ENCODE data around the gene DDAH1. TPM values are rescaled to one million over a fixed set of nuclear protein-coding genes. Genes with fewer than 3 reads are reported as not detected.

DDAH1 gene
- total RNA-seq, 1 experiment from 2014 or later, result 87.9 TPM

DNA sequence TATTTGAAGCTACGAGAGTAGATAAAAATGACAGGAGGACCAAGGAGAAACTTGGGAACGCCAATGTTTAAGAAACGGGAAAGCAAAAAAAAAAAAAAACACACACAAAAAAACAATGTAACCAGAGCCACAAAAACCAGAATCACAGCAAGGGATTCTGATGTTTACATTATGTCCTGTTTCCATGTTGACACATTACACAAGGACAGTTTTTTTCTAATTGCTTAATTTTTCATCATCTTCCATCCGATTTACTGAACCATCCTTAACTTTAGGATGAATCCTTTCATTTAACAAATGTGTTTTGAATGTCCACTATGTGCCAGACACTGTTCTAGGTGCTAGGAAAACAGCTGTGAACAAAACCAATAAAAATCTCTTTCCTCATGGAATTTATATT is 187.2 kb downstream of the DDAH1 start:
- Mint-ChIP-seq H3K36me3 (ENCODE audit: insufficient read depth, unreplicated experiment) (no peaks in the 10 kb centered on the region), H3K27me3 (ENCODE audit: insufficient read depth, unreplicated experiment) (no peaks in the 10 kb centered on the region), H3K4me1 (ENCODE audit: low read depth, unreplicated experiment) (peaks cover 20% of the 10 kb centered on the region), H3K9me3 (ENCODE audit: unreplicated experiment) (no peaks in the 10 kb centered on the region), H3K27ac (ENCODE audit: unreplicated experiment) (no peak overlapping the region), H3K4me3 (ENCODE audit: unreplicated experiment) (no peak overlapping the region)
- no peak overlapping the region for H3K4me3 ChIP-seq (ENCODE audit: low read depth, low read length)
- H3K4me1 ChIP-seq, result peaks cover 4% of the 10 kb centered on the region; the same call in 1 of the 2 replicates
- H3K27me3 ChIP-seq (replicated peaks; ENCODE audit: control insufficient read depth, insufficient read depth, low read length), result no peaks in the 10 kb centered on the region
- DNase-seq, result no peak
- intact Hi-C loops (cut with micrococcal nuclease; ENCODE audit: unreplicated experiment), result loop anchor here (2.0 kb wide), 1 partner anchor 21 kb away; no protein-coding TSS in a partner anchor
- no peaks in the 10 kb centered on the region for H3K9me3 ChIP-seq
- ChIA-PET CTCF (no interaction called here), POLR2A (no interaction called here)
- TF ChIP-seq, protein P1, sequence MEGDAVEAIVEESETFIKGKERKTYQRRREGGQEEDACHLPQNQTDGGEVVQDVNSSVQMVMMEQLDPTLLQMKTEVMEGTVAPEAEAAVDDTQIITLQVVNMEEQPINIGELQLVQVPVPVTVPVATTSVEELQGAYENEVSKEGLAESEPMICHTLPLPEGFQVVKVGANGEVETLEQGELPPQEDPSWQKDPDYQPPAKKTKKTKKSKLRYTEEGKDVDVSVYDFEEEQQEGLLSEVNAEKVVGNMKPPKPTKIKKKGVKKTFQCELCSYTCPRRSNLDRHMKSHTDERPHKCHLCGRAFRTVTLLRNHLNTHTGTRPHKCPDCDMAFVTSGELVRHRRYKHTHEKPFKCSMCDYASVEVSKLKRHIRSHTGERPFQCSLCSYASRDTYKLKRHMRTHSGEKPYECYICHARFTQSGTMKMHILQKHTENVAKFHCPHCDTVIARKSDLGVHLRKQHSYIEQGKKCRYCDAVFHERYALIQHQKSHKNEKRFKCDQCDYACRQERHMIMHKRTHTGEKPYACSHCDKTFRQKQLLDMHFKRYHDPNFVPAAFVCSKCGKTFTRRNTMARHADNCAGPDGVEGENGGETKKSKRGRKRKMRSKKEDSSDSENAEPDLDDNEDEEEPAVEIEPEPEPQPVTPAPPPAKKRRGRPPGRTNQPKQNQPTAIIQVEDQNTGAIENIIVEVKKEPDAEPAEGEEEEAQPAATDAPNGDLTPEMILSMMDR (IDR thresholded peaks at IDR 0.05; ENCODE audit: insufficient read depth in 1 of 2, low read depth in 1 of 2, low read length in 1 of 2, severe bottlenecking in 1 of 2, unreplicated experiment in 1 of 2), result no peak
- no TSS peak for BruUV-seq (replicated peaks)
- H3K36me3 ChIP-seq (ENCODE audit: control insufficient read depth, insufficient read depth, low read length), result no peaks in the 10 kb centered on the region

GRCh38 chr1:85276978-85277639 is 187.8 kb downstream of the DDAH1 start:
- TF ChIP-seq, protein P1 (IDR thresholded peaks at IDR 0.05; ENCODE audit: insufficient read depth in 1 of 2, low read depth in 1 of 2, low read length in 1 of 2, severe bottlenecking in 1 of 2, unreplicated experiment in 1 of 2), result no peak
- POLR2A ChIA-PET, result interaction anchor here (0.8 to 1.7 kb wide), 7 partner anchors 13 to 431 kb away, joined by 3 to 11 read pairs (median 4); partner anchors contain the start of genes C1orf52, CCN1 and ZNHIT6
- CTCF ChIA-PET, result interaction anchor here (0.6 to 2.5 kb wide), 3 partner anchors 17 to 332 kb away, joined by 3 to 19 read pairs (median 3); partner anchors contain the start of gene C1orf52
- BruUV-seq (replicated peaks), result TSS peak; percentile 97
- peak overlapping the region; percentile 58 for H3K4me3 ChIP-seq (ENCODE audit: low read depth, low read length)
- DNase-seq, result no peak
- peak overlapping the region; percentile 76 for H3K4me3 Mint-ChIP-seq (ENCODE audit: unreplicated experiment)
- peaks cover 21% of the 10 kb centered on the region for H3K4me1 Mint-ChIP-seq (ENCODE audit: low read depth, unreplicated experiment)
- H3K36me3 Mint-ChIP-seq (ENCODE audit: insufficient read depth, unreplicated experiment), result no peaks in the 10 kb centered on the region
- H3K36me3 ChIP-seq (ENCODE audit: control insufficient read depth, insufficient read depth, low read length), result no peaks in the 10 kb centered on the region
- intact Hi-C loops (cut with micrococcal nuclease; ENCODE audit: unreplicated experiment), result loop anchor here (2.0 kb wide), 1 partner anchor 22 kb away; no protein-coding TSS in a partner anchor
- no peaks in the 10 kb centered on the region for H3K27me3 Mint-ChIP-seq (ENCODE audit: insufficient read depth, unreplicated experiment)
- H3K4me1 ChIP-seq, result peaks cover 4% of the 10 kb centered on the region; the same call in 1 of the 2 replicates
- no peaks in the 10 kb centered on the region for H3K9me3 ChIP-seq
- H3K9me3 Mint-ChIP-seq (ENCODE audit: unreplicated experiment), result no peaks in the 10 kb centered on the region
- H3K27me3 ChIP-seq (replicated peaks; ENCODE audit: control insufficient read depth, insufficient read depth, low read length), result no peaks in the 10 kb centered on the region
- peak overlapping the region; percentile 61 for H3K27ac Mint-ChIP-seq (ENCODE audit: unreplicated experiment)

- Histone ChIP-seq H3K9me3 (no peaks in the 10 kb centered on the region), H3K36me3 (ENCODE audit: control insufficient read depth, insufficient read depth, low read length) (no peaks in the 10 kb centered on the region), H3K27me3 (replicated peaks; ENCODE audit: control insufficient read depth, insufficient read depth, low read length) (no peaks in the 10 kb centered on the region), H3K4me3 (ENCODE audit: low read depth, low read length) (peak within 1 kb of the TSS; percentile 94), H3K4me1 (peaks cover 6% of the 10 kb centered on the region)
- peak; percentile 95 for DNase-seq
- POLR2A ChIA-PET, result interaction anchor here (0.8 to 1.7 kb wide), 8 partner anchors 13 to 432 kb away, joined by 3 to 11 read pairs (median 4); partner anchors contain the start of genes C1orf52, CCN1 and ZNHIT6
- CTCF ChIA-PET, result interaction anchor here (0.6 to 2.5 kb wide), 3 partner anchors 17 to 332 kb away, joined by 3 to 19 read pairs (median 3); partner anchors contain the start of gene C1orf52
- no TSS peak for BruUV-seq (replicated peaks)
- Mint-ChIP-seq H3K36me3 (ENCODE audit: insufficient read depth, unreplicated experiment) (peaks cover 3% of the 10 kb centered on the region), H3K4me3 (ENCODE audit: unreplicated experiment) (peak within 1 kb of the TSS; percentile 76), H3K4me1 (ENCODE audit: low read depth, unreplicated experiment) (peaks cover 25% of the 10 kb centered on the region), H3K27ac (ENCODE audit: unreplicated experiment) (peak within 1 kb of the TSS; percentile 61), H3K27me3 (ENCODE audit: insufficient read depth, unreplicated experiment) (no peaks in the 10 kb centered on the region), H3K9me3 (ENCODE audit: unreplicated experiment) (no peaks in the 10 kb centered on the region)
- intact Hi-C loops (cut with micrococcal nuclease; ENCODE audit: unreplicated experiment), result loop anchor here (2.0 kb wide), 1 partner anchor 22 kb away; no protein-coding TSS in a partner anchor
- TF ChIP-seq, protein P1 (IDR thresholded peaks at IDR 0.05; ENCODE audit: insufficient read depth in 1 of 2, low read depth in 1 of 2, low read length in 1 of 2, severe bottlenecking in 1 of 2, unreplicated experiment in 1 of 2), result no peak
These were observed 188.6 kb downstream of the DDAH1 start, which contains the start of gene BCL10 for GRCh38 chr1:85276215-85276977. Gene BCL10 (minus strand): TSS chr1:85276632. CDS start chr1:85276352, 280 bp downstream.

All from Caco-2 (cell line).